K562 (cell line): ENCODE results near the gene ARL8A. TPM values are rescaled to one million over a fixed set of nuclear protein-coding genes. Genes with fewer than 3 reads are reported as not detected.

Experiments used
- ATAC-seq: fragments of 200-7000 bp; cut with Tn5 transposase; 3 replicates; pipeline ENCODE4 v1.9.1; 2020; ENCODE audit warnings: moderate library complexity
- BruUV-seq: library from RNA; stranded (reverse); fragments of 400-500 nt; replicated peaks from 2 replicates; lab custom pipeline; 2021; lab: Mats Ljungman, UMichigan
- CTCF ChIA-PET: fragments of 300-600 bp; formaldehyde crosslinking; extraction: SDS; loops from one replicate; lab custom pipeline; 2021; ENCODE audit warnings: low intra/inter-chr PET ratio; lab: Yijun Ruan, JAX
- POLR2A ChIA-PET: fragments of 300-600, 350-650 bp; sonication (Branson Sonifier 250); formaldehyde crosslinking; extraction: SDS; loops from one replicate; lab custom pipeline; 2021; ENCODE audit warnings: antibody characterized with exemption, inconsistent platforms; lab: Yijun Ruan, JAX
- DNase-seq, 4 experiments: peaks; one replicate each; pipeline versions ENCODE4 v3.0.0 to v3.0.0-alpha.2; 2011 to 2018; ENCODE audit warnings: low spot score in 3 of 4, mixed read lengths in 3 of 4; ENCODE audit errors: extremely low read depth in 1 of 4
- FAIRE-seq: peaks from 2 replicates; lab custom pipeline; 2011; peaks lifted over from hg19 to GRCh38; lab: Jason Lieb, UNC
- H2AFZ ChIP-seq: 2 replicates; pipeline ENCODE4 v1.6.0; 2011; ENCODE audit warnings: low read depth, low read length, control low read depth, inconsistent platforms
- H3K27ac ChIP-seq: fragments of 200-600 bp; 3 replicates; pipeline ENCODE4 v1.8.0; 2011; ENCODE audit warnings: low read depth, mild to moderate bottlenecking, control low read depth, inconsistent platforms, low read length, moderate library complexity, mixed read lengths; ENCODE audit errors: extremely low read depth
- H3K27me3 ChIP-seq, 2 experiments: fragments of 300-600 bp in 1 of 2; 2 replicates in 1 of 2; 3 replicates in 1 of 2; pipeline versions ENCODE4 v1.6.0 to v1.8.0; 2011; ENCODE audit warnings: inconsistent platforms in 2 of 2, low read length in 2 of 2, mild to moderate bottlenecking in 1 of 2, mixed read lengths in 1 of 2, moderate library complexity in 1 of 2; ENCODE audit not compliant: control insufficient read depth in 2 of 2, insufficient read depth in 2 of 2
- H3K36me3 ChIP-seq: fragments of 300-600 bp; 3 replicates; pipeline ENCODE4 v1.8.0; 2011; ENCODE audit warnings: mild to moderate bottlenecking, low read length, inconsistent platforms; ENCODE audit not compliant: control insufficient read depth, insufficient read depth
- H3K4me1 ChIP-seq, 2 experiments: fragments of 200-600 bp in 1 of 2; replicated peaks in 1 of 2; 2 replicates in 1 of 2; 3 replicates in 1 of 2; pipeline versions ENCODE4 v1.5.1 to v1.8.0; 2011; ENCODE audit warnings: inconsistent platforms in 2 of 2, low read length in 2 of 2, mild to moderate bottlenecking in 1 of 2, mixed read lengths in 1 of 2, moderate library complexity in 1 of 2; ENCODE audit not compliant: control insufficient read depth in 2 of 2, insufficient read depth in 2 of 2
- H3K4me2 ChIP-seq: 2 replicates; pipeline ENCODE4 v1.6.1; 2011; ENCODE audit warnings: low read length, control low read depth, inconsistent platforms, mixed read lengths; ENCODE audit not compliant: insufficient read depth
- H3K4me3 ChIP-seq: fragments of 200-600 bp; sonication (generic), shearing (Covaris generic); 2 replicates; pipeline ENCODE4 v1.5.1; 2016; ENCODE audit warnings: control low read depth, inconsistent platforms
- H3K79me2 ChIP-seq: fragments of 200-600 bp; 3 replicates; pipeline ENCODE4 v1.8.0; 2011; ENCODE audit warnings: low read length, inconsistent platforms; ENCODE audit not compliant: control insufficient read depth, insufficient read depth
- H3K9ac ChIP-seq, 2 experiments: 2 replicates each; pipeline versions ENCODE4 v1.6.0 to v1.6.1; 2011; ENCODE audit warnings: low read depth in 2 of 2, low read length in 2 of 2, control low read depth in 1 of 2, inconsistent platforms in 1 of 2, mild to moderate bottlenecking in 1 of 2, mixed read lengths in 1 of 2; ENCODE audit not compliant: insufficient read depth in 1 of 2
- H3K9me1 ChIP-seq: one replicate; pipeline ENCODE4 v1.6.0; 2011; ENCODE audit warnings: inconsistent platforms, mild to moderate bottlenecking, low read length, moderate library complexity; ENCODE audit not compliant: control insufficient read depth, insufficient read depth
- H3K9me3 ChIP-seq: replicated peaks from 2 replicates; pipeline ENCODE4 v1.5.1; 2011; ENCODE audit warnings: low read depth, low read length, inconsistent platforms; ENCODE audit not compliant: control insufficient read depth, insufficient read depth
- H4K20me1 ChIP-seq: replicated peaks from 2 replicates; pipeline ENCODE4 v1.6.1; 2011; ENCODE audit warnings: low read length, inconsistent platforms, mixed read lengths; ENCODE audit not compliant: control insufficient read depth, insufficient read depth
- KLF13 ChIP-seq: fragments of 450-650 bp; IDR thresholded peaks from 2 replicates; pipeline ENCODE4 v1.6.1; 2016; ENCODE audit warnings: missing genetic modification characterization, low read depth, mild to moderate bottlenecking, missing compliant biosample characterization, moderate library complexity, borderline replicate concordance
- MYBL2 ChIP-seq, 2 experiments: fragments of 450-650 bp in 1 of 2; sonication (generic) in 1 of 2; formaldehyde crosslinking in 1 of 2; IDR thresholded peaks; 2 replicates each; pipeline versions ENCODE4 v1.6.1 to v1.8.1; 2017 to 2022; ENCODE audit warnings: borderline replicate concordance in 1 of 2, inconsistent platforms in 1 of 2, low read depth in 1 of 2, mild to moderate bottlenecking in 1 of 2, missing genetic modification reagents in 1 of 2, moderate library complexity in 1 of 2
- NCOA4 ChIP-seq: fragments of 450-650 bp; IDR thresholded peaks from 2 replicates; pipeline ENCODE4 v1.6.1; 2018; ENCODE audit warnings: mild to moderate bottlenecking; ENCODE audit not compliant: partially characterized antibody
- PKNOX1 ChIP-seq: fragments of 450-650 bp; IDR thresholded peaks from 2 replicates; pipeline ENCODE4 v1.6.1; 2016
- ZNF354B ChIP-seq: fragments of 250-450 bp; sonication (Bioruptor Pico); IDR thresholded peaks from 2 replicates; pipeline ENCODE4 v1.4.0; 2020
- ZNF586 ChIP-seq: fragments of 450-650 bp; formaldehyde crosslinking; conservative IDR thresholded peaks from 2 replicates; pipeline ENCODE4 v1.4.0; 2020; ENCODE audit warnings: mild to moderate bottlenecking, moderate library complexity
- ZNF644 ChIP-seq: fragments of 200-800 bp; sonication (Bioruptor generic); IDR thresholded peaks from 2 replicates; pipeline ENCODE4 v1.6.1; 2016; ENCODE audit warnings: low read depth, missing genetic modification characterization, missing compliant biosample characterization
- ZNF764 ChIP-seq: fragments of 250-450 bp; sonication (Bioruptor Pico); IDR thresholded peaks from 2 replicates; pipeline ENCODE4 v1.4.0; 2020; ENCODE audit warnings: low read depth, mild to moderate bottlenecking, moderate library complexity
- WGBS: fragments of 100-300 bp; shearing (Covaris generic); methylation state at CpG from one replicate; pipeline ENCODE4 v1.1.6; 2016; ENCODE audit warnings: low coverage, mixed read lengths; ENCODE audit not compliant: insufficient coverage; ENCODE audit errors: missing lambda C conversion rate; 5-methylcytosine and 5-hydroxymethylcytosine counted together
- in situ Hi-C: fragments of 300-500 bp; cut with MboI; formaldehyde crosslinking; loops from 4 replicates; pipeline ENCODE4 v1.15.0; 2018; ENCODE audit warnings: inconsistent platforms, mixed read lengths
- intact Hi-C: fragments of 100-400 bp; cut with micrococcal nuclease; formaldehyde crosslinking; loops from 2 replicates; pipeline ENCODE4 v1.14.2; 2022
- polyA plus RNA-seq, 8 experiments: library from polyadenylated mRNA; depleted of rRNA in 4 of 8; stranded (reverse) in 5 of 8; unstranded in 3 of 8; fragments of >200 nt; fragmentation: Nextera tagmentation in 2 of 8; fragmentation: Illumina TruSeq in 1 of 8; extraction: Ambion mirVana in 2 of 8; extraction: Trizol in 1 of 8; gene quantifications; 2 replicates each; pipeline versions ENCODE4 v1.2.1 to v1.2.3, GENCODE V29; 2011 to 2014; ENCODE audit warnings: inconsistent platforms in 1 of 8, missing spikeins in 1 of 8
- total RNA-seq, 7 experiments: library from RNA; depleted of rRNA in 6 of 7; stranded (reverse); fragments of >200 nt in 6 of 7; fragmentation: Illumina TruSeq in 2 of 7; extraction: Trizol in 2 of 7; gene quantifications; 2 replicates each; pipeline versions ENCODE4 v1.2.1 to v1.2.3, GENCODE V29; 2011 to 2021; ENCODE audit warnings: low replicate concordance in 1 of 7
- TF ChIP-seq, protein P1 (sequence below): fragments of 250-450 bp; sonication (Bioruptor Pico); IDR thresholded peaks from 2 replicates; pipeline ENCODE4 v1.4.0; 2020; ENCODE audit warnings: mild to moderate bottlenecking, moderate library complexity, borderline replicate concordance
- TF ChIP-seq, protein P2 (sequence below): sonication (generic); IDR thresholded peaks from 2 replicates; pipeline ENCODE4 v1.6.1; 2016

The ARL8A gene
- total and polyA plus RNA-seq, 9 of the 15 experiments (the other 6 are each of a cell fraction or from before 2014, with no cell fraction given): 0.17 to 27.3 (median 15.6) TPM

- TF ChIP-seq, protein P1, sequence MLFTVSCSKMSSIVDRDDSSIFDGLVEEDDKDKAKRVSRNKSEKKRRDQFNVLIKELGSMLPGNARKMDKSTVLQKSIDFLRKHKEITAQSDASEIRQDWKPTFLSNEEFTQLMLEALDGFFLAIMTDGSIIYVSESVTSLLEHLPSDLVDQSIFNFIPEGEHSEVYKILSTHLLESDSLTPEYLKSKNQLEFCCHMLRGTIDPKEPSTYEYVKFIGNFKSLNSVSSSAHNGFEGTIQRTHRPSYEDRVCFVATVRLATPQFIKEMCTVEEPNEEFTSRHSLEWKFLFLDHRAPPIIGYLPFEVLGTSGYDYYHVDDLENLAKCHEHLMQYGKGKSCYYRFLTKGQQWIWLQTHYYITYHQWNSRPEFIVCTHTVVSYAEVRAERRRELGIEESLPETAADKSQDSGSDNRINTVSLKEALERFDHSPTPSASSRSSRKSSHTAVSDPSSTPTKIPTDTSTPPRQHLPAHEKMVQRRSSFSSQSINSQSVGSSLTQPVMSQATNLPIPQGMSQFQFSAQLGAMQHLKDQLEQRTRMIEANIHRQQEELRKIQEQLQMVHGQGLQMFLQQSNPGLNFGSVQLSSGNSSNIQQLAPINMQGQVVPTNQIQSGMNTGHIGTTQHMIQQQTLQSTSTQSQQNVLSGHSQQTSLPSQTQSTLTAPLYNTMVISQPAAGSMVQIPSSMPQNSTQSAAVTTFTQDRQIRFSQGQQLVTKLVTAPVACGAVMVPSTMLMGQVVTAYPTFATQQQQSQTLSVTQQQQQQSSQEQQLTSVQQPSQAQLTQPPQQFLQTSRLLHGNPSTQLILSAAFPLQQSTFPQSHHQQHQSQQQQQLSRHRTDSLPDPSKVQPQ (CRISPR knock-in tag): no peak
- no peak for TF ChIP-seq NCOA4
Observed at GRCh38 chr1:202134645-202135172, 9.8 kb downstream of the ARL8A start (continued).

DNA sequence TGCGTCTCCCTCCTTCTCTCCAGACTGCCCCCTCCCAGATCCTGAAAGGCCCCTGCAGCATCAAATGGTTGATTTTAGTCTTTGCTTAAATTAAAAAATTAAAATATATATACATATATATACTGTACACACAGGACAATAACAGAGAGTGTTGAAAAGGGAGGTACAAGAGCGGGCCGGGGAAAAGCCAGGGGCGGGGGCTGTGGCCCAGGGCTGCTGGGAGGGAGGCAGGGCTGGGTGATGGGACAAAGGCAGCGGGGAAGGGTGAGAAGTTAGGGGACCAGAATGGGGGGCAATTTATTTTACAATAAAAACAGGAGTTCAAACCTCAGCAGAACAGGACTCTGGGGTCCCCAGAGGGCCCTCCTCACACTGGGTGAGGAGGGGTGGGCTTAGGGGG is 10.5 kb downstream of the ARL8A start:
- in situ Hi-C loops: no loop called here
- H3K9ac ChIP-seq: no peak overlapping the region
- H3K9me3 ChIP-seq: no peaks in the 10 kb centered on the region
- POLR2A ChIA-PET: interaction anchor here (0.8 kb wide), 2 partner anchors 12 to 134 kb away, joined by 3 to 4 read pairs; no protein-coding TSS in a partner anchor
- no peaks in the 10 kb centered on the region for H3K79me2 ChIP-seq
- DNase-seq (no peak), ATAC-seq (no peak)
- peaks cover 43% of the 10 kb centered on the region; the same call in 2 of the 3 replicates for H3K36me3 ChIP-seq
- CTCF ChIA-PET: interaction anchor here (1.6 to 3.5 kb wide), 3 partner anchors 13 to 134 kb away, joined by 3 to 32 read pairs (median 13); partner anchors contain the start of gene ELF3
- no peak overlapping the region for H3K4me3 ChIP-seq
- intact Hi-C loops: no loop called here
- H3K27ac ChIP-seq: no peak overlapping the region
- no peak overlapping the region for H2AFZ ChIP-seq
- H3K4me1 ChIP-seq: peaks cover 0 to 21% of the 10 kb centered on the region in 2 experiments; a peak in 2 of 5 replicates
- H3K27me3 ChIP-seq: no peaks in the 10 kb centered on the region
- H3K4me2 ChIP-seq: no peak overlapping the region
- 96% methylated on average over 4 of the region's 5 CpGs for WGBS
- TF ChIP-seq ZNF586 (CRISPR knock-in tag) (no peak), PKNOX1 (no peak), MYBL2 (IDR thresholded peaks at IDR 0.05; ENCODE audit: low read depth) (no peak), MYBL2 (CRISPR knock-in tag; IDR thresholded peaks at IDR 0.05; ENCODE audit: borderline replicate concordance) (no peak), ZNF354B (CRISPR knock-in tag) (no peak), ZNF644 (tag) (no peak), KLF13 (tag) (no peak), ZNF764 (CRISPR knock-in tag) (no peak)
- TF ChIP-seq, protein P2, sequence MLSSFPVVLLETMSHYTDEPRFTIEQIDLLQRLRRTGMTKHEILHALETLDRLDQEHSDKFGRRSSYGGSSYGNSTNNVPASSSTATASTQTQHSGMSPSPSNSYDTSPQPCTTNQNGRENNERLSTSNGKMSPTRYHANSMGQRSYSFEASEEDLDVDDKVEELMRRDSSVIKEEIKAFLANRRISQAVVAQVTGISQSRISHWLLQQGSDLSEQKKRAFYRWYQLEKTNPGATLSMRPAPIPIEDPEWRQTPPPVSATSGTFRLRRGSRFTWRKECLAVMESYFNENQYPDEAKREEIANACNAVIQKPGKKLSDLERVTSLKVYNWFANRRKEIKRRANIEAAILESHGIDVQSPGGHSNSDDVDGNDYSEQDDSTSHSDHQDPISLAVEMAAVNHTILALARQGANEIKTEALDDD: no peak
- TF ChIP-seq, all 486 proteins: peak for 0
- H4K20me1 ChIP-seq: peaks cover 7% of the 10 kb centered on the region
- FAIRE-seq: no peak
- H3K9me1 ChIP-seq: no peaks in the 10 kb centered on the region
- BruUV-seq: no TSS peak
